HG03571 (cell line): ENCODE results near the gene ANKRD31.
"Not testable (repeated sequence)": the region's sequence is repeated elsewhere in the genome, so short reads cannot be mapped to it uniquely, and the experiment has no call there.

Experiments
- ATAC-seq: cut with Tn5 transposase; IDR thresholded peaks from one replicate; pipeline ENCODE4 v1.9.1; 2021; ENCODE audit not compliant: unreplicated experiment

Gene ANKRD31

DNA sequence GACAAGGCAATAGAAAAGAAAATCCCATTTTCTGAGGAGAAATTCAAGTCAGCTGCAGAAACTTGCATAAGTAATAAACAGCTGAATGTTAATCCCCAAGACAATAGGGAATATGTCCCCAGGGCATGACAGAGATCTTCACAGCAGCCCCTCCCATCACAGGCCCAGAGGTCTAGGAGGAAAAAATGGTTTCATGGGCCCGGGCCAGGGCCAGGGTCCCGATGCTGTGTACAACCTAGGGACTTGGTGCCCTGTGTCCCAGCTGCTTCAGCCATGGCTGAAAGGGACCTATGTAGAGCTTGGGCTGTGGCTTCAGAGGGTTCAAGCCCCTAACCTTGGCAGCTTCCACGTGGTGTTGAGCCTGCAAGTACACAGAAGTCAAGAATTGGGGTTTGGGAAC, 75.2 kb downstream of the ANKRD31 start:
- not testable (repeated sequence) for ATAC-seq

DNA sequence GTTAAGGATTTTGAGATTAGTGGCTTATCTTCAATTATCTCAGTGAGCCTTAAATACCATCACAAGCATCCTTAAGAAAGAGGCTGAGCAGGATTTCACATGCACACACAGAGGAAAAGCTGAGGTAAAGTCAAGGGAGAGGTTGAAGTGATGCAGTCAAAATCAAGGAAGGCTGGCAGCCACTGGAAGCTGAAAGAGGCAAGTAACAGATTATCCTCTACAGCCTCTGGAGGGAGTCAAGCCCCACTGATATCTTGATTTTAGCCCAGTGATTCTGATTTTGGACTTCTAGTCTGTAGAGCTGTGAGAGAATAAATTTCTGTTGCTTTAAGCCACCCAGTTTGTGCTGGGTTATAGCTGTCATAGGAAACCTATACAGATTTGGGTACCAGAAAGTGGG, 80.1 kb downstream of the ANKRD31 start:
- no peak for ATAC-seq

DNA sequence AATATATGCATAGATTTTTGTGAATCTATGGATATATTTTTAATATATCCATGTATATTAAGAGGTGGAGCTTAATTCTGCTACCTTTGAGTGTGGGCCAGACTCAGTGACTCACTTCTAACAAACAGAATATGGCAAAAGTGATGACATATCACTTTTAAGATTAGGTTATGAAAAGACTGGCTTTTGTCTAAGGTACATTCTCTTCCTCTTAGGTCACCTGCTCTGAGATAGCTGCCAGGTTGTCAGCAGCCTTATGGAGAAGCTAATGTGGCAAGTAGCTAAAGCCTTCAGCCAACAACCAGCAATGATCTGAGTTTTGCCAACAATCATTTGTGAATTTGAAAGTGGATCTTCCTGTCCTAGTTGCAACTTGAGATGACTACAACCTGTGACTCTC, 83.8 kb downstream of the ANKRD31 start:
- no peak for ATAC-seq

DNA sequence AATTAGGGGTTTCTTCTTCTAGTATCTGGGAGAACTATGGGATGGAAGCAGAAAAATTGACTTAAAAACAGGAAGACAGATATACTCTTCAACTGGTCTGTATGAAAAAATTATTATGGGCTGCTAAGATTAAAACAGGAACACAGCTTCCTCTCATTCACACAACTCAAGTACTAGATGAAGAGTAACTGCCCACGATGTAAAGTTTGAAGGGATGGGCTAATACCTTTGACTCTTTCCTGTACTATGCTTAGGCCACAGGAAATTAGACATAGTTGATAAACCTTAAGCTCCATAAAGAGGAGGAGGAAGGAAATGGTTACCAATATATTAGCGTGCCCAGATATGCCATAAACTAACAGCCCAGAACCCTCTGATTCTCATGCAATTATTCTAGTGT, 88.6 kb downstream of the ANKRD31 start:
- no peak for ATAC-seq

- ATAC-seq = no peak
Observed at GRCh38 chr5:75142566-75143136, 94.0 kb downstream of the ANKRD31 start.

GRCh38 chr5:75140277-75140676, 96.4 kb downstream of the ANKRD31 start:
- ATAC-seq = no peak

DNA sequence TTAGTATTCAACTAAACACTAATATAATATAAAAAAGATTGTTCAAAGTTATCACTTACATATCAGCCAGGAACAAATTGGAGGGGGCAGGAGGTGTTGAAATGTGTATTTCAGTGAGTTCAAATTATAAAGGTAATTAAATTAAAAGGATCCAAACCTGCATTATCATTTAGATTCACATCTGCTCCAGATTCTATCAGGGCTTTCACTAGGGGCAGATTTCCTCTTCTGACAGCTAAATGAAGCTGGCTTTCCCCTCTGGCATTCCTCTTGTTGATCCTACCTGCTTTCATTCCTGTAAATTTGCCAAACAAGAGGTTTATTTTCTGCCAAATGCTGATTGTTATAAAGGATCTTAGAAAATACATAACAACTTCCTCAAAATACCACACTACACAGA, 98.0 kb downstream of the ANKRD31 start:
- no peak for ATAC-seq

GRCh38 chr5:75130818-75131349, 105.8 kb downstream of the ANKRD31 start:
- ATAC-seq = no peak

GRCh38 chr5:75116856-75117255, 119.8 kb downstream of the ANKRD31 start:
- no peak for ATAC-seq

DNA sequence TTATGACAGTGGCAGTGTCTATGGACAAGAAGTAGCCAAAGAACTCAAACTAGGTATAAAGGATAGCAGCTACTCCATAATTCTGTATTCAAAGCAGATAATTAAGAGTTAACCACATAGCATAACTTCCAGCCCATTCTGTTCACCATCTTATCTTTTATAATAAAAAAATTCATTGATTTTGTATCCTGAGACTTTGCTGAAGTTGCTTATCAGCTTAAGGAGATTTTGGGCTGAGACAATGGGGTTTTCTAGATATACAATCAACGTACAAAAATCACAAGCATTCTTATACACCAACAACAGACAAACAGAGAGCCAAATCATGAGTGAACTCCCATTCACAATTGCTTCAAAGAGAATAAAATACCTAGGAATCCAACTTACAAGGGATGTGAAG, 122.4 kb downstream of the ANKRD31 start:
- ATAC-seq = not testable (repeated sequence)

DNA sequence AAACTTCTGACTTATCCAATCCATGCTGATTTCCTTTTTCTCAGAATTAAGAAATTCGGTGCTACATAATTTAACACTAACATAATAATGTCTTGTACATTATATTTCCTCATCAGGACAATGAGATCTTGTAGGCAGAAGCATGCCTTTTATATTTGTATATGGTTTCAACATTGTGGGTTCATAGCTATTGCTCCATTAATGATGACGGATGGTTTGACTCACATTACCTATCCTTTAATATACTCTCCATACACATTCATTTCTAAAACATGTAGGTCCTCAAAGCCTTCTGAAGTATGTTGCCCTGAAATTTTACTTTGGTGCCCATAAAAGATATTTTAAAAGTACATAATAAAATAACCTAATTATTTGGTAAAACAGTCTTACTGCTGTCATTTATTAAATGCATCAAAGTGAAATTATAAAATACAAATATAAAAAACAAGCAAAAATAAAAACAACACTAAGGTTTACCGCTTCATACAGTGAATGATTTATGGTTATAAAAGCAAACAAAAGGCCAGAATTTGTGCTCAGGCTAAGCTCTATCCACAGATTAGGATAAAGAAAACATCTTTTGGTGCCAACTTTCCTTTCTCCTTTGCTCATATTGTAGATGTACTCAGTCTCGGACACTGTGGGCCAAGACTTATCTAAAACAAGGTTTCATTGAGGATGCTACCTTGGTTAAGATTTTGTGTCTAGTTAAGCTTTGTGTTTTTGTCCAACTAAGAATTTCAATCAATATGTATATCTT, 123.1 kb downstream of the ANKRD31 start:
- no peak for ATAC-seq

DNA sequence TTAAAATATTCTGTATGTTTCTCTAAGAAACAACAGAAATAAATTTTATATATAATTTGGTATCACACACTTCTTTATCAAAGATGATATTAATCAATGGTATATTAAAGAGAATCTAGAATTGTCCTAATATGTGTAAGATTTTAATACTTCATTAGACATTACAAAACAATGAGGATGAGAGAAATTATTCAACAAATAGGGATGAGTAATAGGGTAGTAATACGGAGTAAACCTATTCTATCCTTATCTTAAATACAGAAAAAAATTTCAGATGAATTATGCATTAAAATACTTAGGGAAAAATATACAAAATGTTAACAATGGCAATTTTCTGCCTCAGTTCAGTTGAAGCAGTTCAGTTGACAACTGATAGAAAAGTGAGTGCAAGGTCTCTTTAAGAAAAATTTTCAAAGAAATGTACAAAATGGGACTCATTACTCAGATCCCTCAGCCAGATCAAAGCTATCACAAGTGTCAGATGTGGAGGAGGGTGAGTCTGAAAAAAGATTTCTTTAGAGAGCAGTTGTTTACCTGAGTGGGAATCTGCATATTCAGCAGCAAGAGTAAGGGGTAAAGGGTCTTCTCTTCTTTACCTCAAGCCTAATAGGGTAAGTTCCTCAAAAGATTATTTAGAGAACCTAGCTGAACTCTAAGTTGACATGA, 127.6 kb downstream of the ANKRD31 start:
- ATAC-seq = no peak

DNA sequence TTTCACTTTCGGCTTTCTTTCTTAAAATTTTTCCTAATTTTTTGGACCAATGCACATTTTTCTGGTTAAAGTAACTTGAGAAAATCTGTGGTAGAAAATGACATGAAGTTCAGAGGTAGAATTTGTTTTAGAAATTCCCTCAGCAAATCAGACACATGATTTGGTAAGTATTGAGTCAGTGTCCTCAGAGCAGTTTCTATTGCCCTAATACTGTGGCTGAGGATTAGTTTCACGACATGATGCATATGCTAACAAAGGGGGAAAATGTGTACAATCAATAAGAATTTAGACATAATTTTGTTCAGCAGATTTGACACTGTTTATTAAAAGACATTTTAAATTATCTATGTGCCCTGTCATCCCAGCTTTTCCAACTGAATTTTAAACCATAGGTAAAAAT, 128.2 kb downstream of the ANKRD31 start:
- no peak for ATAC-seq

- not testable (repeated sequence) for ATAC-seq
Observed at GRCh38 chr5:75095956-75096355, 140.7 kb downstream of the ANKRD31 start.

DNA sequence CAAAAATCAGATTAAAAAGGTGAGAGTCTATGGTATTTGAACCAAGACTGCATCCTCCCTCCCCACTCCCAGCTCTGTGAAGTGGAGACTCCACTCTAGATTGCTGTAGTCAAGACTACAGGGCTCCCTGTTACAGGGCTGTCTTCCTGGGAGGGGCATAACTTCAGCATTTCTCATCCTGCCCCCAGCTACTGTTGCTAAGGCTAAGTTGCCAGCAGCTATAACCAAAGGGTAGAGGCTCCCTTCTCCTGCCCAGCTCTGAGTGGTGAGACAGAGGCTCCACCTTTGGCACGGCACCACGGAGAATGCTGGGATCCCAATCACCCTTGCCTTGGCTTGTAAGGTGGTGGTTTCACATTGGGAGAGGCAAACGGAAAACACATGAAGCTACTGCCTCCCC, 145.1 kb downstream of the ANKRD31 start:
- no peak for ATAC-seq

DNA sequence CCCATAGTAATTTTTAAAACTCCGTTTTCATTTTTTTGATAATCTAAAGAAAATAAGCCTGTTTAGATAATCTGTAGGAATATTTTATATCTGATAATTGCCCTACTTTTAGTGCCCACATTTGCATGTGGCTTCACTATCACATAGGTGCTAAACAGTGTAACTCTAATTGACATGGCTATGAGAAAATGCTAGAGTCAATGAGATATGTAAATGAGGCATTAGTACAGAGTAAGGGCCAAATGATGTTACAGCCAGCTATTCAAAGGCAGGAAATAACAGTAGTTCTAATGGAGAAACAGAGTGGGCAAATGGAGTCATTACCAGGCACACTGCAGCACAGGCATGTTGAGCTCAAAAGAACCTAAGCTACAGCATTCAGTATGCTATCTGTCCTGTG, 147.0 kb downstream of the ANKRD31 start:
- ATAC-seq = no peak

- no peak for ATAC-seq
Observed at GRCh38 chr5:75089137-75089536, 147.5 kb downstream of the ANKRD31 start.

GRCh38 chr5:75088648-75089047, 148.0 kb downstream of the ANKRD31 start:
- ATAC-seq = no peak

GRCh38 chr5:75081510-75081909, 155.2 kb downstream of the ANKRD31 start:
- ATAC-seq = no peak

DNA sequence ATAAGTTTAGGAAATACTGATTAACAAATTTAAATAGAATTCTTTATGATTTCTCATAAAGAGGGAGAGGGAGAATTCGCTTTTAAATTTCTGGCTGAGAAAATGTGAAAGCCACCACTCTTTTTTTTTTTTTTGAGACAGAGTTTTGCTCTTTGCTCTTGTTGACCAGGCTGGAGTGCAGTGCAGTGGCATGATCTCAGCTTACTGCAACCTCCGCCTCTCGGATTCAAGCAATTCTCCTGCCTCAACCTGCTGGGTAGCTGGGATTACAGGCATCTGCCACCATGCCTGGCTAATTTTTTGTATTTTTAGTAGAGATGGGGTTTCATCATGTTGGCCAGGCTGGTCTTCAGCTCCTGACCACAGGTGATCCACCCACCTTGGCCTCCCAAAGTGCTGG, 157.3 kb downstream of the ANKRD31 start:
- not testable (repeated sequence) for ATAC-seq

GRCh38 chr5:75078027-75078426, 158.7 kb downstream of the ANKRD31 start:
- no peak for ATAC-seq

DNA sequence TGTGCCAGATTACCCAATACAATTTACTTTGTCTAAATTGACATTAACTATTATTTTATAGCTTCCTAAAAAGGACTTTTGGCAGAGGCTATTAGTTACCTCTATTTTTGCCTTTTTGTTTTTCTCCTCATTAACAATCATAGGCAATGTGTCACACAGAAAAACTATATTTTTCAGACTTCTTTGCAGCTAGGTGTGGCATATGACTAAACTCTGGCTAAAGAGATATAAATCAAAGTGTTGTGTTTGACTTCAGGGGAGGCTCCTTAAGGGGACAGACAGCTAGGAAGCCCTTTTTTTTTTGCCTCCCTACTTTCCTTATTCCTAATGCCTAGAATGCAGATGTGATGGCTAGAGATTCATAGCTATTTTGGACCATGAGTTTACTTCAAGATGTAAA, 164.6 kb downstream of the ANKRD31 start:
- ATAC-seq = no peak
